GM13977 (cell line): ENCODE measurements around the gene ATE1.

Experiments used
- DNase-seq: peaks from one replicate; pipeline ENCODE4 v3.0.0; 2012; ENCODE audit warnings: low spot score
- CTCF ChIP-seq: IDR thresholded peaks from 2 replicates; pipeline ENCODE4 v1.5.1; 2012; ENCODE audit warnings: mild to moderate bottlenecking, control low read depth; ENCODE audit not compliant: insufficient read depth; ENCODE audit errors: extremely low read depth, missing control alignments
- in situ Hi-C: fragments of 300-500 bp; cut with MboI; formaldehyde crosslinking; loops from one replicate; pipeline ENCODE4 v1.12.0; 2022; ENCODE audit warnings: low sequenced_read_pairs, low pct_unique_long_range_greater_than_20kb, mixed read lengths, inconsistent platforms; ENCODE audit not compliant: unreplicated experiment

ATE1 gene

GRCh38 chr10:121965996-121966395, 38.2 kb upstream of the ATE1 start:
- DNase-seq: no peak
- in situ Hi-C loops: no loop called here
- no peak for TF ChIP-seq CTCF

GRCh38 chr10:121961456-121961855, 33.6 kb upstream of the ATE1 start:
- in situ Hi-C loops: no loop called here
- no peak for TF ChIP-seq CTCF
- no peak for DNase-seq

- no peak for TF ChIP-seq CTCF
Observed at GRCh38 chr10:121959671-121960070, 31.8 kb upstream of the ATE1 start.

GRCh38 chr10:121956111-121957061, 28.6 kb upstream of the ATE1 start:
- in situ Hi-C loops: no loop called here
- no peak for DNase-seq
- TF ChIP-seq CTCF: no peak

More at GRCh38 chr10:121959671-121960070, 31.8 kb upstream of the ATE1 start:
- in situ Hi-C loops: no loop called here
- DNase-seq: no peak

- no peak for TF ChIP-seq CTCF
- in situ Hi-C loops: no loop called here
- DNase-seq: no peak
Observed at GRCh38 chr10:121952226-121952625, 24.4 kb upstream of the ATE1 start.

- TF ChIP-seq CTCF: no peak
- no peak for DNase-seq
- in situ Hi-C loops: no loop called here
Observed at GRCh38 chr10:121949451-121949850, 21.6 kb upstream of the ATE1 start.

GRCh38 chr10:121949049-121949448, 21.2 kb upstream of the ATE1 start:
- DNase-seq: no peak
- in situ Hi-C loops: no loop called here
- no peak for TF ChIP-seq CTCF
